Keratinocyte (primary cell): Measurements from ENCODE around the gene SLC49A4. TPM values are rescaled to one million over a fixed set of nuclear protein-coding genes. Genes with fewer than 3 reads are reported as not detected.

ENCODE experiments used
- DNase-seq: peaks from one replicate; pipeline ENCODE4 v3.0.0-alpha.2; 2011; ENCODE audit warnings: low read depth, missing footprints, low spot score
- FAIRE-seq: peaks from 2 replicates; lab custom pipeline; 2011; peaks lifted over from hg19 to GRCh38; lab: Jason Lieb, UNC
- H2AFZ ChIP-seq: 2 replicates; pipeline ENCODE4 v1.6.0; 2012; ENCODE audit warnings: low read length, control low read depth, inconsistent platforms; ENCODE audit not compliant: control insufficient read depth
- H3K27ac ChIP-seq: 2 replicates; pipeline ENCODE4 v1.5.1; 2011; ENCODE audit warnings: low read length; ENCODE audit not compliant: control insufficient read depth, insufficient read depth
- H3K27me3 ChIP-seq: 3 replicates; pipeline ENCODE4 v1.6.0; 2011; ENCODE audit warnings: low read length; ENCODE audit not compliant: control insufficient read depth, insufficient read depth; ENCODE audit errors: extremely low read depth
- H3K36me3 ChIP-seq, 2 experiments: 2 replicates in 1 of 2; 3 replicates in 1 of 2; pipeline ENCODE4 v1.5.1; 2011; ENCODE audit warnings: low read length in 2 of 2, mild to moderate bottlenecking in 1 of 2; ENCODE audit not compliant: control insufficient read depth in 2 of 2, insufficient read depth in 2 of 2; ENCODE audit errors: extremely low read depth in 1 of 2
- H3K4me1 ChIP-seq: 3 replicates; pipeline ENCODE4 v1.5.1; 2011; ENCODE audit warnings: low read length; ENCODE audit not compliant: control insufficient read depth, insufficient read depth; ENCODE audit errors: extremely low read depth
- H3K4me2 ChIP-seq: 3 replicates; pipeline ENCODE4 v1.6.0; 2011; ENCODE audit warnings: low read depth, low read length; ENCODE audit not compliant: control insufficient read depth, insufficient read depth; ENCODE audit errors: extremely low read depth
- H3K4me3 ChIP-seq, 3 experiments: fragments of 200-600 bp in 1 of 3; sonication (generic) in 1 of 3; 2 replicates in 2 of 3; 3 replicates in 1 of 3; pipeline ENCODE4 v1.5.1; 2011 to 2016; ENCODE audit warnings: low read length in 3 of 3, mild to moderate bottlenecking in 3 of 3, control low read depth in 2 of 3, inconsistent platforms in 1 of 3, low read depth in 1 of 3, mixed read lengths in 1 of 3, mixed run types in 1 of 3, moderate library complexity in 1 of 3; ENCODE audit not compliant: control insufficient read depth in 2 of 3, insufficient read depth in 2 of 3; ENCODE audit errors: extremely low read depth in 1 of 3
- H3K79me2 ChIP-seq: 2 replicates; pipeline ENCODE4 v1.6.0; 2012; ENCODE audit warnings: low read length; ENCODE audit not compliant: control insufficient read depth, insufficient read depth
- H3K9ac ChIP-seq: 3 replicates; pipeline ENCODE4 v1.6.0; 2011; ENCODE audit warnings: low read length; ENCODE audit not compliant: control insufficient read depth, insufficient read depth; ENCODE audit errors: extremely low read depth
- H3K9me1 ChIP-seq: 3 replicates; pipeline ENCODE4 v1.6.0; 2011; ENCODE audit warnings: low read length; ENCODE audit not compliant: control insufficient read depth, insufficient read depth; ENCODE audit errors: extremely low read depth
- H3K9me3 ChIP-seq: 2 replicates; pipeline ENCODE4 v1.5.1; 2012; ENCODE audit warnings: low read depth, low read length; ENCODE audit not compliant: control insufficient read depth
- H4K20me1 ChIP-seq: 3 replicates; pipeline ENCODE4 v1.6.0; 2011; ENCODE audit warnings: low read length; ENCODE audit not compliant: control insufficient read depth, insufficient read depth; ENCODE audit errors: extremely low read depth
- EZH2 ChIP-seq: IDR thresholded peaks from one replicate; pipeline ENCODE4 v1.6.1; 2012; ENCODE audit warnings: inconsistent platforms, mild to moderate bottlenecking, low read length, moderate library complexity
- dilution Hi-C: fragments of 300-500 bp; cut with MboI; formaldehyde crosslinking; loops from one replicate; pipeline ENCODE4 v1.7.0; 2020; ENCODE audit warnings: low sequenced_read_pairs; ENCODE audit not compliant: extremely low pct_ligation_motif_present
- polyA plus RNA-seq, 5 experiments: library from polyadenylated mRNA; depleted of rRNA in 3 of 5; stranded (reverse) in 3 of 5; stranded (forward) in 1 of 5; unstranded in 1 of 5; fragments of >200 nt; gene quantifications; 1 replicate in 1 of 5; 2 replicates in 3 of 5; 3 replicates in 1 of 5; pipeline versions ENCODE4 v1.2.1 to v1.2.3, GENCODE V29; 2011 to 2012; ENCODE audit warnings: missing spikeins in 2 of 5, low read depth in 1 of 5, low replicate concordance in 1 of 5
- TF ChIP-seq, protein P1 (sequence below), 3 experiments: IDR thresholded peaks in 1 of 3; conservative IDR thresholded peaks in 1 of 3; optimal IDR thresholded peaks in 1 of 3; 2 replicates in 2 of 3; 3 replicates in 1 of 3; pipeline versions ENCODE3 to v1.5.1; 2011; ENCODE audit warnings: low read length in 3 of 3, mild to moderate bottlenecking in 3 of 3, moderate library complexity in 2 of 3, control low read depth in 1 of 3, inconsistent platforms in 1 of 3; ENCODE audit not compliant: insufficient read depth in 2 of 3; ENCODE audit errors: extremely low read depth in 1 of 3

SLC49A4 gene
- polyA plus RNA-seq, 1 donor (not counting 4 experiments of a cell fraction or from before 2014, with no cell fraction given) = 18.2 TPM

GRCh38 chr3:122767540-122768372, 27.1 kb upstream of the SLC49A4 start:
- Histone ChIP-seq H3K9ac (no peak overlapping the region), H3K9me1 (no peaks in the 10 kb centered on the region), H3K4me2 (no peak overlapping the region), H3K79me2 (no peaks in the 10 kb centered on the region), H2AFZ (no peak overlapping the region), H3K9me3 (no peaks in the 10 kb centered on the region), H3K27ac (no peak overlapping the region), H3K4me1 (no peaks in the 10 kb centered on the region), H3K27me3 (no peaks in the 10 kb centered on the region), H4K20me1 (no peaks in the 10 kb centered on the region), H3K4me3 (no peak overlapping the region), H3K36me3 (peaks cover 0 to 2% of the 10 kb centered on the region in 2 experiments)
- DNase-seq = no peak
- TF ChIP-seq EZH2 = no peak
- TF ChIP-seq, protein P1, sequence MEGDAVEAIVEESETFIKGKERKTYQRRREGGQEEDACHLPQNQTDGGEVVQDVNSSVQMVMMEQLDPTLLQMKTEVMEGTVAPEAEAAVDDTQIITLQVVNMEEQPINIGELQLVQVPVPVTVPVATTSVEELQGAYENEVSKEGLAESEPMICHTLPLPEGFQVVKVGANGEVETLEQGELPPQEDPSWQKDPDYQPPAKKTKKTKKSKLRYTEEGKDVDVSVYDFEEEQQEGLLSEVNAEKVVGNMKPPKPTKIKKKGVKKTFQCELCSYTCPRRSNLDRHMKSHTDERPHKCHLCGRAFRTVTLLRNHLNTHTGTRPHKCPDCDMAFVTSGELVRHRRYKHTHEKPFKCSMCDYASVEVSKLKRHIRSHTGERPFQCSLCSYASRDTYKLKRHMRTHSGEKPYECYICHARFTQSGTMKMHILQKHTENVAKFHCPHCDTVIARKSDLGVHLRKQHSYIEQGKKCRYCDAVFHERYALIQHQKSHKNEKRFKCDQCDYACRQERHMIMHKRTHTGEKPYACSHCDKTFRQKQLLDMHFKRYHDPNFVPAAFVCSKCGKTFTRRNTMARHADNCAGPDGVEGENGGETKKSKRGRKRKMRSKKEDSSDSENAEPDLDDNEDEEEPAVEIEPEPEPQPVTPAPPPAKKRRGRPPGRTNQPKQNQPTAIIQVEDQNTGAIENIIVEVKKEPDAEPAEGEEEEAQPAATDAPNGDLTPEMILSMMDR (optimal IDR thresholded peaks at IDR 0.05 in 1 of 3, IDR thresholded peaks at IDR 0.05 in 1 of 3, conservative IDR thresholded peaks at IDR 0.05 in 1 of 3; ENCODE audit: extremely low read depth in 1 of 3, insufficient read depth in 2 of 3, low read length in 3 of 3) = no peak
- dilution Hi-C loops = no loop called here
- no peak for FAIRE-seq

DNA sequence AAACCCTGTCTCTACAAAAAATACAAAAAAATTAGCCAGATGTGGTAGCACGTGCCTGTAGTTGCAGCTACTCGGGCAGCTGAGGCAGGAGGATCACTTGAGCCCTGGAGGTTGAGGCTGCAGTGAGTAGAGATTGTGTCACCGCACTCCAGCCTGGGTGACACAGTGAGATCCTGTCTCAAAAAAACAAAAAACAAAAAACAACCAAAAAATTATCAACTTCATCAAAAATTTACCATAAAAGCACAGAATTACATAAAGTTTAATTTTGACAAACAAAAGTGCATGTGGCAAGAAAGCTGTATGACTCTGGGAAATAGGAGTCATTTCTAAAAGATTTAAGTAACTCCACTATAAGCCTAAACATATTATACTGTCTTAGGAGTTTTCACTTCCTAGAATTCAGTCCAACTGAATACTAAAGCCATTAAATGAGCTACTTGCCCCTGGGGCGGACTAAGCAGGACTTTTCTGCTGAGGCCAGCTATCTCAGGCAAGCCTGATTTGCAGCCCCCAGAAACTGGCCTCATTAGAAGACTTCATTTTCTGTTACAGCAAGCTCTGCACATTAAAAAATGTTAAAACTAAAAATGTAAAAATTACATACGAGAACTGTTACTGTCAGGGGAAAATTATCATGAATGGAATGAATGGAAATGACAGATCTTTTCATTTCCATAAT, 24.2 kb upstream of the SLC49A4 start:
- Histone ChIP-seq H3K4me3 (no peak overlapping the region), H3K4me1 (no peaks in the 10 kb centered on the region), H2AFZ (no peak overlapping the region), H3K36me3 (peaks cover 0 to 2% of the 10 kb centered on the region in 2 experiments), H3K27ac (no peak overlapping the region), H3K79me2 (no peaks in the 10 kb centered on the region), H3K9me1 (no peaks in the 10 kb centered on the region), H3K9me3 (no peaks in the 10 kb centered on the region), H3K4me2 (no peak overlapping the region), H3K27me3 (no peaks in the 10 kb centered on the region), H4K20me1 (no peaks in the 10 kb centered on the region), H3K9ac (no peak overlapping the region)
- FAIRE-seq = no peak
- dilution Hi-C loops = no loop called here
- TF ChIP-seq, protein P1 (optimal IDR thresholded peaks at IDR 0.05 in 1 of 3, IDR thresholded peaks at IDR 0.05 in 1 of 3, conservative IDR thresholded peaks at IDR 0.05 in 1 of 3; ENCODE audit: extremely low read depth in 1 of 3, insufficient read depth in 2 of 3, low read length in 3 of 3) = no peak
- TF ChIP-seq EZH2 = no peak
- no peak for DNase-seq
